Pulmonary artery endothelial cell (primary cell): ENCODE data around the gene LRMDA. TPM values are rescaled to one million over a fixed set of nuclear protein-coding genes. Genes with fewer than 3 reads are reported as not detected.
"Not testable (repeated sequence)": the region's sequence is repeated elsewhere in the genome, so short reads cannot be mapped to it uniquely, and the experiment has no call there.

Source experiments
- DNase-seq: peaks from one replicate; pipeline ENCODE4 v3.0.0-alpha.2; 2011; ENCODE audit warnings: low read depth, low spot score
- total RNA-seq: library from RNA; depleted of rRNA; stranded (reverse); fragments of >200 nt; gene quantifications from 2 replicates; pipeline ENCODE4 v1.2.3, GENCODE V29; 2014

LRMDA gene
- total RNA-seq, 1 donor from 2014 or later, result 14.6 TPM

DNA sequence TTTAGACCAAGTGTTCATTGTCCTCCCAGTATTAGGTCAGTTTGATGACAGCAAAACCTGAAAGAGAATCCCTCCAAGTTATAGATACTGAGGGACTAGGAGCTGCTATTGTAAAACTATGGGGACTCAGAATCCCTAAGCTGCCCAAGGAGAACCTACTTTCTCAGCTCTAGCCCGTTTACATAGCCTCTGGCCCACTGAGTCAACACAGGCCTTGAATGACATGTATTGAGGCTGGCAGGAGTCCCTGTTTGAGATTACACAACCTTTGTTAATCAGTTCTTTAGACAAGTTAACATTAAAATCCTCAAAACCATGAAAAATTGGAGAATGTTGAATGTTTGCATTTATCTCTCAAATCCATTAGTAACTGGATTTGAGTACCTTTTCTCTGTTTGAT is 1127.2 kb downstream of the LRMDA start:
- DNase-seq, result no peak

- no peak for DNase-seq
Observed at GRCh38 chr10:76558996-76559891, 1127.8 kb downstream of the LRMDA start.

GRCh38 chr10:76559892-76560220 is 1128.4 kb downstream of the LRMDA start:
- DNase-seq, result no peak

GRCh38 chr10:76560338-76560737 is 1128.9 kb downstream of the LRMDA start:
- DNase-seq, result no peak

- no peak for DNase-seq
Observed at GRCh38 chr10:76563286-76563685, 1131.9 kb downstream of the LRMDA start.

DNA sequence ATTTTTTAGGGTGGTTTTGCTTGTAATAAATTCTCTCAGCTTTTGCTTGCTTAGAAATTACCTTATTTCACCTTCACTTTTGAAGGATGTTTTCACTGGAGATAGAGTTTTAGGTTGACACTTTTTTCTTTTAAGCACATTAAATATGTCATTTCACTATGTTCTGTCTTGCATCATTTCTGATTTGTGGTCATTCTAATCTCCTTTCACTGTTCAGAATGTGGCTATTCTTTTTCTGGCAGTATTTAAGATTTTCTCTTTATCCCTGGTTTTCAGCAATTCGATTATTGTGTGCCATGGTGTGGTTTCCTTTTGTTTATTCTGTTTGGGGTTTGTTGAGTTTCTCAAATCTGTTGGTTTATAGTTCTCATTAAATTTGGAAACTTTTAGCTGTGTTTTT is 1140.6 kb downstream of the LRMDA start:
- DNase-seq, result no peak

DNA sequence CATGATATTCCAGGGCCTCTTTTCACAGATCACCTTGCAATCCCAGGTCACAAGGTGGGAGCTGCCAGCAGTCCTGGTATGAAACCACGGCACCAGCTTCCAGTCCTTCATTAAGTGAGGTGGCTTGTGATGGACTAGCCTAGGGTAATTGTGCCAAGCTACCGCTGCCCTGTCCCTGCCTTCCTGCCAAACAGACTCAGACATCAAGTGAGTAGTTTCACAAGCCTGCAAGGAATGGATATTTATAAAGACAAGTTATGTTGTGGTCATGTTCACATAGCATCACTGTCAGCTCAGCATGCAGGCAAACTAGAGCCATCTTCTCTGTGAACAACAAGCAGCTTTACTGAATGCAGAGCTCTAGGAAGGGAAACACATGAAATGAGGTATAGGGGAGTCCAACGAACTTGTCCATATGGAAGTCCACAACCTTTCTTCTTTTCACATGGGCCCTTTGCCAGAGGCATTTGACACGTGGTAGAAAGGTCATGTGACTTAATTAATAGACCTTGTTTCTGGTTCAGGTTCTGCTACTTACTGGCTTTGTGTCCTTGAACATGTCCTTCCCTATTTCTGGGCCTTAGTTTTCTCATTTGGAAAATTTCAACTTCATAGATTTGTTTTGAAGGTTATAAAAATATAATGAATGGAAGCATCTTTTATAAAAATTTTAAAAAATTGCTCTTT is 1145.0 kb downstream of the LRMDA start:
- DNase-seq, result no peak

GRCh38 chr10:76577455-76577854 is 1146.0 kb downstream of the LRMDA start:
- DNase-seq, result no peak

GRCh38 chr10:76581506-76582256 is 1150.3 kb downstream of the LRMDA start:
- no peak for DNase-seq

DNA sequence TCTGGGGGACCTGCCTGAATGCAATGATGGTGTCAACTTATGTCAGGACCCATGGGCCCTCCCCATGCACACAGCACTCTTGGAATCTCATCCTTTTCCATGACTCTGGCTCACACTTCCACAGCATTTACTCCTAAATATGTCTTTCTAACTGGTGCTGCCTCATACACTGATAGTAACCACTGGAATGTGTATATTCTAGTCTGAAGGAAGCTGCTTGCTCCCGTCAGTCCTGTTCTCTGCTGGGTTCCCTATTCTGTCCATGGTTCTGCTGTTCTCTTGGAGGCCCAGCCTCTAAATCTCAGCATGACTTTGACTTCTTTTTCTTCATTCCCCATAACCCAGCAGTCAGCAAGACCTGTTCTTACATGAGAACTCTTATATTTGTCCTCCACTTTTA is 1151.1 kb downstream of the LRMDA start:
- no peak for DNase-seq

DNA sequence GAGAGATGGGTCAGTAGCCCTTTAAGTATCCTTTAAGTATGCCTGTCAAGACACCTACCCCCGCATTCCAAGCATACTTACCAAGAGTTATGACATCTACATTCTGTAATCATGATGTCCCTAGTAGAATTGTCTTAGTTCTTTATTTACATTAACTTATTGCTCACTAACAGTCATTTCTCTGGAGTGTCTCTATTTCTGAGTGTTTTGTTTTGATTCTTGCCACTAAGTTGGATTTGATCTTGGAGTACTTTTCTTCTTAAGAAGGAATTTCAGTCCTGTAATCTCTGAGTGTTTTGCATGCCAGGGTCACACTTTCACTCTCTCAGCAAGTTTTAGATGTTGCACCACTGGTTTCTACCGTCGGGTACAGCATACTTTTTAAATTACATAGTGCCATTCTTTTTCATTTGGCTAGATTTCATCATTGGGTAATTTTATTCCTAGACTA is 1152.3 kb downstream of the LRMDA start:
- no peak for DNase-seq

DNA sequence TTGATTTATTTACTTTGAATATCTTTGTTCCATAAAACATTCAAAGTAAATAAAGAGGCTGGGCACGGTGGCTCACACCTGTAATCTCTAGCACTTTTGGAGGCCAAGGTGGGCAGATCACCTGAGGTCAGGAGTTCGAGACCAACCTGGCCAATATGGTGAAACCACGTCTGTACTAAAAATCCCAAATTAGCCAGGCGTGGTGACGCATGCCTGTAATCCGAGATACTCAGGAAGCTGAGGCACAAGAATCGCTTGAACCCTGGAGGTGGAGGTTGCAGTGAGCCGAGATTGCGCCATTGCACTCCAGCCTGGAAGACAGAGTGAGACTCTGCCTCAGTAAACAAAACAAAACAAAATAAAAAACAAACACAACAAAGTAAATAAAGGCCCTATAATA is 1153.0 kb downstream of the LRMDA start:
- not testable (repeated sequence) for DNase-seq

Other genes with a start within 250 kb of the LRMDA start
- gene VDAC2, start 220.8 kb upstream of the LRMDA start, total RNA-seq, result 144 and 171 TPM in 2 replicates
- gene COMTD1, start 195.7 kb upstream of the LRMDA start, total RNA-seq, result 10.1 and 10.4 TPM in 2 replicates
- gene ZNF503, start 29.9 kb upstream of the LRMDA start, total RNA-seq, result 0.71 and 1.3 TPM in 2 replicates